SK-N-SH (cell line): Measurements from ENCODE around the gene FGL2. TPM values are rescaled to one million over a fixed set of nuclear protein-coding genes. Genes with fewer than 3 reads are reported as not detected.

Experiments
- CTCF ChIA-PET: fragments of 300-600, 350-600 bp; formaldehyde crosslinking; extraction: SDS; loops from one replicate; lab custom pipeline; 2021; lab: Yijun Ruan, JAX
- POLR2A ChIA-PET: fragments of 350-600 bp; sonication (Branson Sonifier 250); formaldehyde crosslinking; extraction: SDS; loops from one replicate; lab custom pipeline; 2020; ENCODE audit warnings: antibody characterized with exemption, inconsistent platforms; lab: Yijun Ruan, JAX
- DNase-seq: peaks from one replicate; pipeline ENCODE4 v3.0.0; 2012
- H2AFZ ChIP-seq: fragments of 200-600 bp; sonication (generic); 2 replicates; pipeline ENCODE4 v1.8.1; 2016; ENCODE audit warnings: antibody characterized with exemption, mild to moderate bottlenecking, low read depth
- H3F3A ChIP-seq: fragments of 200-600 bp; sonication (generic); replicated peaks from 2 replicates; pipeline ENCODE3; 2016; ENCODE audit warnings: antibody characterized with exemption, mild to moderate bottlenecking; ENCODE audit not compliant: insufficient read depth
- H3K27ac ChIP-seq, 2 experiments: fragments of 200-500 bp in 1 of 2; fragments of 200-600 bp in 1 of 2; sonication (Bioruptor generic) in 1 of 2; sonication (generic), shearing (Covaris generic) in 1 of 2; 2 replicates each; pipeline versions ENCODE4 v1.5.1 to v1.6.1; 2014 to 2016; ENCODE audit warnings: low read depth in 2 of 2, inconsistent platforms in 1 of 2, low read length in 1 of 2, mild to moderate bottlenecking in 1 of 2, mixed read lengths in 1 of 2
- H3K27me3 ChIP-seq: fragments of 200-600 bp; sonication (generic), shearing (Covaris generic); 2 replicates; pipeline ENCODE4 v1.6.1; 2016; ENCODE audit warnings: mixed run types; ENCODE audit not compliant: insufficient read depth
- H3K36me3 ChIP-seq, 2 experiments: fragments of 200-500 bp in 1 of 2; fragments of 200-600 bp in 1 of 2; sonication (Bioruptor generic) in 1 of 2; sonication (generic) in 1 of 2; replicated peaks in 1 of 2; 2 replicates each; pipeline versions ENCODE3 to v1.5.1; 2014 to 2016; ENCODE audit warnings: low read length in 1 of 2, mild to moderate bottlenecking in 1 of 2; ENCODE audit not compliant: insufficient read depth in 2 of 2, control insufficient read depth in 1 of 2
- H3K4me1 ChIP-seq, 2 experiments: fragments of 200-500 bp in 1 of 2; fragments of 200-600 bp in 1 of 2; sonication (Bioruptor generic) in 1 of 2; sonication (generic), shearing (Covaris generic) in 1 of 2; 2 replicates each; pipeline versions ENCODE4 v1.5.1 to v1.6.1; 2014 to 2016; ENCODE audit warnings: low read depth in 1 of 2, low read length in 1 of 2, mixed run types in 1 of 2; ENCODE audit not compliant: insufficient read depth in 2 of 2, control insufficient read depth in 1 of 2
- H3K4me2 ChIP-seq: fragments of 200-600 bp; sonication (generic), shearing (Covaris generic); 2 replicates; pipeline ENCODE4 v1.6.1; 2017; ENCODE audit warnings: mixed run types
- H3K4me3 ChIP-seq, 2 experiments: fragments of 200-500 bp in 1 of 2; fragments of 200-600 bp in 1 of 2; sonication (Bioruptor generic) in 1 of 2; sonication (generic), shearing (Covaris generic) in 1 of 2; 2 replicates each; pipeline versions ENCODE4 v1.5.1 to v1.8.1; 2014 to 2016; ENCODE audit warnings: low read depth in 2 of 2, inconsistent platforms in 1 of 2, low read length in 1 of 2, mild to moderate bottlenecking in 1 of 2, mixed read lengths in 1 of 2, moderate library complexity in 1 of 2
- H3K79me2 ChIP-seq: fragments of 200-600 bp; sonication (generic); 2 replicates; pipeline ENCODE4 v1.8.1; 2017; ENCODE audit warnings: mild to moderate bottlenecking; ENCODE audit not compliant: insufficient read depth
- H3K9ac ChIP-seq: fragments of 200-600 bp; sonication (generic); 2 replicates; pipeline ENCODE4 v1.6.1; 2017; ENCODE audit warnings: mixed run types
- H3K9me2 ChIP-seq: fragments of 200-600 bp; sonication (generic); 2 replicates; pipeline ENCODE4 v1.6.1; 2017; ENCODE audit warnings: mixed run types
- H3K9me3 ChIP-seq: fragments of 200-600 bp; sonication (generic); 2 replicates; pipeline ENCODE4 v1.6.1; 2017; ENCODE audit warnings: mixed run types, mild to moderate bottlenecking, moderate library complexity
- H4K20me1 ChIP-seq: fragments of 200-600 bp; sonication (generic); 2 replicates; pipeline ENCODE4 v1.6.1; 2017; ENCODE audit warnings: mild to moderate bottlenecking, mixed run types; ENCODE audit not compliant: insufficient read depth
- ELF1 ChIP-seq: IDR thresholded peaks from 2 replicates; pipeline ENCODE4 v1.4.0; 2012
- FOSL2 ChIP-seq: IDR thresholded peaks from 2 replicates; pipeline ENCODE4 v1.4.0; 2012; ENCODE audit warnings: low read depth, mild to moderate bottlenecking, moderate library complexity, borderline replicate concordance
- GABPA ChIP-seq: IDR thresholded peaks from 2 replicates; pipeline ENCODE4 v1.4.0; 2012; ENCODE audit warnings: low read depth, mild to moderate bottlenecking
- GATA2 ChIP-seq: sonication (generic); formaldehyde crosslinking; IDR thresholded peaks from 2 replicates; pipeline ENCODE4 v1.5.0; 2020; ENCODE audit warnings: mild to moderate bottlenecking, missing genetic modification reagents
- JUND ChIP-seq: IDR thresholded peaks from 2 replicates; pipeline ENCODE4 v1.4.0; 2012
- MAX ChIP-seq: IDR thresholded peaks from 2 replicates; pipeline ENCODE4 v1.4.0; 2012; ENCODE audit warnings: low read depth
- MEF2A ChIP-seq: IDR thresholded peaks from 2 replicates; pipeline ENCODE4 v1.4.0; 2012; ENCODE audit warnings: low read depth, borderline replicate concordance
- MXI1 ChIP-seq: IDR thresholded peaks from 2 replicates; pipeline ENCODE4 v1.6.1; 2012; ENCODE audit warnings: mild to moderate bottlenecking, low read depth, low read length, improper control_type of control experiment
- NRF1 ChIP-seq: IDR thresholded peaks from 2 replicates; pipeline ENCODE4 v1.6.1; 2012; ENCODE audit warnings: low read depth, mild to moderate bottlenecking, low read length
- PBX3 ChIP-seq: IDR thresholded peaks from 2 replicates; pipeline ENCODE4; 2012
- POLR2AphosphoS5 ChIP-seq: IDR thresholded peaks from 2 replicates; pipeline ENCODE4 v1.6.1; 2012; ENCODE audit warnings: low read depth, low read length
- RAD21 ChIP-seq: IDR thresholded peaks from 2 replicates; pipeline ENCODE4 v1.6.1; 2012; ENCODE audit warnings: mild to moderate bottlenecking, low read length
- RCOR1 ChIP-seq: fragments of 150-350 bp; IDR thresholded peaks from 2 replicates; pipeline ENCODE4 v1.6.1; 2017; ENCODE audit warnings: antibody characterized with exemption, low read length
- RFX5 ChIP-seq: IDR thresholded peaks from 2 replicates; pipeline ENCODE4 v1.6.1; 2012; ENCODE audit warnings: mild to moderate bottlenecking, improper control_type of control experiment, low read length
- TAF1 ChIP-seq: IDR thresholded peaks from 2 replicates; pipeline ENCODE4 v1.6.1; 2012; ENCODE audit warnings: low read depth, mild to moderate bottlenecking, low read length, moderate library complexity, borderline replicate concordance
- TCF12 ChIP-seq: IDR thresholded peaks from 2 replicates; pipeline ENCODE4 v1.4.0; 2012
- TEAD4 ChIP-seq: IDR thresholded peaks from 2 replicates; pipeline ENCODE4 v1.4.0; 2012; ENCODE audit warnings: mild to moderate bottlenecking, borderline replicate concordance; ENCODE audit not compliant: insufficient read depth
- USF1 ChIP-seq: IDR thresholded peaks from 2 replicates; pipeline ENCODE4 v1.4.0; 2012; ENCODE audit warnings: low read depth, borderline replicate concordance
- YY1 ChIP-seq: IDR thresholded peaks from 2 replicates; pipeline ENCODE4 v1.4.0; 2012; ENCODE audit warnings: low read depth, mild to moderate bottlenecking
- ZBTB33 ChIP-seq: IDR thresholded peaks from 2 replicates; pipeline ENCODE4 v1.4.0; 2012; ENCODE audit warnings: low read depth, borderline replicate concordance
- WGBS: methylation state at CpG from one replicate; pipeline ENCODE4 v1.1.6; 2017; ENCODE audit warnings: low lambda C conversion rate; 5-methylcytosine and 5-hydroxymethylcytosine counted together
- polyA plus RNA-seq, 3 experiments: library from polyadenylated mRNA; depleted of rRNA; stranded (reverse); fragments of >200 nt; gene quantifications; 2 replicates each; pipeline ENCODE4 v1.2.3, GENCODE V29; 2012
- TF ChIP-seq, protein P1 (sequence below): fragments of 150-350 bp; IDR thresholded peaks from 2 replicates; pipeline ENCODE4 v1.6.1; 2016; ENCODE audit warnings: mild to moderate bottlenecking, low read depth, low read length

The FGL2 gene
- polyA plus RNA-seq, 1 of the 3 experiments (the other 2 are of a cell fraction) = not detected

DNA sequence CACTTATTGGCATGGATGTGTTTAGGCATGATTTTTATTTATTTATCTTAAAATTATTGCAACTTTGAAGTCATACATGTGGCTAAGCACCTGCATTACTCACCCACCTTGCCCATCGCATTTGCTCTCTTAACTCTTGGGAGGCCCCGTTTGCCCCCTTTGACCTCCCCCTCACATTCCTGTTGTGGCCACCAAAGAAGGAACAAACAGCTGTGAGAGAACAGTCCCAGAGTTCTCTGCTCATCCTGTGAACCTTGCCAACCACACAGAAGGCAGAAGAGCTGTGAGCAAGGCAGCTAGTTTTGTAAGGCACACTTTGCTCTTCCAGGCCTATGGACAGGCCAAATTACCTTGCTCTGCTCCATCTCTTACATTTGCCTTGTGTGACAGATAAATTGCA is 23.6 kb upstream of the FGL2 start:
- ChIA-PET POLR2A (no interaction called here), CTCF (interaction anchor here (2.0 kb wide), 1 partner anchor 24 kb away, joined by 9 read pairs; no protein-coding TSS in a partner anchor)
- no peak for TF ChIP-seq POLR2AphosphoS5
- no peak for TF ChIP-seq PBX3
- TF ChIP-seq NRF1 = no peak
- TF ChIP-seq JUND = no peak
- TF ChIP-seq GATA2 (CRISPR knock-in tag) = no peak
- TF ChIP-seq, protein P1, sequence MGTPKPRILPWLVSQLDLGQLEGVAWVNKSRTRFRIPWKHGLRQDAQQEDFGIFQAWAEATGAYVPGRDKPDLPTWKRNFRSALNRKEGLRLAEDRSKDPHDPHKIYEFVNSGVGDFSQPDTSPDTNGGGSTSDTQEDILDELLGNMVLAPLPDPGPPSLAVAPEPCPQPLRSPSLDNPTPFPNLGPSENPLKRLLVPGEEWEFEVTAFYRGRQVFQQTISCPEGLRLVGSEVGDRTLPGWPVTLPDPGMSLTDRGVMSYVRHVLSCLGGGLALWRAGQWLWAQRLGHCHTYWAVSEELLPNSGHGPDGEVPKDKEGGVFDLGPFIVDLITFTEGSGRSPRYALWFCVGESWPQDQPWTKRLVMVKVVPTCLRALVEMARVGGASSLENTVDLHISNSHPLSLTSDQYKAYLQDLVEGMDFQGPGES = no peak
- no peak for TF ChIP-seq TEAD4
- no peak for TF ChIP-seq TCF12
- no peak for TF ChIP-seq TAF1
- H3F3A ChIP-seq = no peaks in the 10 kb centered on the region
- H3K4me2 ChIP-seq = no peak overlapping the region
- no peaks in the 10 kb centered on the region for H3K27me3 ChIP-seq
- H3K36me3 ChIP-seq = no peaks in the 10 kb centered on the region
- no peaks in the 10 kb centered on the region for H4K20me1 ChIP-seq
- H3K79me2 ChIP-seq = no peaks in the 10 kb centered on the region
- 0 out of 2 replicates have a peak, but pooled peaks cover 7% of the 10 kb centered on the region for H3K9me3 ChIP-seq
- no peak overlapping the region for H3K9ac ChIP-seq
- 86% methylated on average over 2 of the region's 2 CpGs for WGBS
- no peak overlapping the region for H3K27ac ChIP-seq
- 0 out of 4 replicates have a peak, but pooled peaks cover 0 to 6% of the 10 kb centered on the region in 2 experiments for H3K4me1 ChIP-seq
- no peak for DNase-seq
- H3K4me3 ChIP-seq = no peak overlapping the region
- no peak overlapping the region for H2AFZ ChIP-seq
- no peaks in the 10 kb centered on the region for H3K9me2 ChIP-seq

GRCh38 chr7:77222819-77223218 is 23.2 kb upstream of the FGL2 start:
- H3K9ac ChIP-seq = no peak overlapping the region
- 0 out of 2 replicates have a peak, but pooled peaks cover 7% of the 10 kb centered on the region for H3K9me3 ChIP-seq
- H3K4me3 ChIP-seq = no peak overlapping the region
- no peaks in the 10 kb centered on the region for H3K9me2 ChIP-seq
- H4K20me1 ChIP-seq = no peaks in the 10 kb centered on the region
- 0 out of 4 replicates have a peak, but pooled peaks cover 0 to 6% of the 10 kb centered on the region in 2 experiments for H3K4me1 ChIP-seq
- no peak for DNase-seq
- 48% methylated on average over 4 of the region's 4 CpGs for WGBS
- H3F3A ChIP-seq = no peaks in the 10 kb centered on the region
- H2AFZ ChIP-seq = no peak overlapping the region
- no peaks in the 10 kb centered on the region for H3K27me3 ChIP-seq
- no peak overlapping the region for H3K4me2 ChIP-seq
- no peak overlapping the region for H3K27ac ChIP-seq
- no peaks in the 10 kb centered on the region for H3K36me3 ChIP-seq
- ChIA-PET POLR2A (no interaction called here), CTCF (interaction anchor here (2.0 kb wide), 1 partner anchor 24 kb away, joined by 9 read pairs; no protein-coding TSS in a partner anchor)
- H3K79me2 ChIP-seq = no peaks in the 10 kb centered on the region
- TF ChIP-seq MAX = no peak
- no peak for TF ChIP-seq ZBTB33
- no peak for TF ChIP-seq ELF1
- no peak for TF ChIP-seq USF1
- no peak for TF ChIP-seq RCOR1
- TF ChIP-seq RAD21 = no peak
- no peak for TF ChIP-seq MEF2A
- no peak for TF ChIP-seq FOSL2
- no peak for TF ChIP-seq GABPA
- no peak for TF ChIP-seq TEAD4
- no peak for TF ChIP-seq YY1
- no peak for TF ChIP-seq GATA2 (CRISPR knock-in tag)
- no peak for TF ChIP-seq RFX5
- no peak for TF ChIP-seq TCF12
- no peak for TF ChIP-seq MXI1
